Pancreas (tissue), 10 donors: Measurements from ENCODE around the gene OST4. TPM values are rescaled to one million over a fixed set of nuclear protein-coding genes. Genes with fewer than 3 reads are reported as not detected.
A peak's percentile ranks its signal among the peaks of the same experiment; 100 is the strongest.

Source experiments
- ATAC-seq, 4 donors: fragments of 200-7000 bp; cut with Tn5 transposase; one replicate each; pipeline versions ENCODE4 v1.8.0 to v1.9.1; 2020; ENCODE audit warnings: mild to moderate bottlenecking in 4 of 4, moderate library complexity in 4 of 4
- DNase-seq, 6 donors: peaks; one replicate each; pipeline ENCODE4 v3.0.0-alpha.2; 2020
- FAIRE-seq: peaks from 2 replicates; lab custom pipeline; 2012; peaks lifted over from hg19 to GRCh38; lab: Jason Lieb, UNC
- H3K27ac ChIP-seq, 4 donors: fragments of 200-600 bp; sonication (generic); 1 replicate in 3 of 4; 2 replicates in 1 of 4; pipeline versions ENCODE4 v1.5.0 to v1.8.0; 2020
- H3K27me3 ChIP-seq, 4 donors: fragments of 200-600 bp; one replicate each; pipeline ENCODE4 v1.8.0; 2021
- H3K36me3 ChIP-seq, 3 donors: fragments of 200-600 bp; sonication (generic) in 1 of 3; one replicate each; pipeline versions ENCODE4 v1.5.0 to v1.8.0; 2020 to 2021
- H3K4me1 ChIP-seq, 3 donors: fragments of 200-600 bp; one replicate each; pipeline ENCODE4 v1.8.0; 2021
- H3K4me3 ChIP-seq, 4 donors: fragments of 200-600 bp; sonication (generic) in 2 of 4; one replicate each; pipeline versions ENCODE4 v1.5.0 to v1.8.0; 2020 to 2021
- H3K9me3 ChIP-seq, 4 donors: fragments of 200-600 bp; one replicate each; pipeline ENCODE4 v1.8.0; 2021
- WGBS, 2 donors: extraction: QIAGEN DNeasy Blood & Tissue Kit; methylation state at CpG; one replicate each; pipeline ENCODE4 v1.1.7; 2013; 5-methylcytosine and 5-hydroxymethylcytosine counted together
- intact Hi-C, 3 donors: fragments of 100-400 bp; cut with DNase I; formaldehyde crosslinking; loops; one replicate each; pipeline versions ENCODE4 v1.11.1 to v1.14.2; 2022
- polyA plus RNA-seq, 2 donors: library from polyadenylated mRNA; stranded (reverse); fragments of 200-250 nt; gene quantifications; one replicate each; pipeline ENCODE4 v1.2.3, GENCODE V29; 2013
- total RNA-seq, 6 donors: library from RNA; stranded (reverse); fragmentation: NEBNext Ultra II Directional in 4 of 6; extraction: Animal tissue kit (Norgen Biotek cat#: 25700) in 4 of 6; gene quantifications; one replicate each; pipeline versions ENCODE4 v1.2.1 to v1.2.4, GENCODE V29; 2021 to 2023
- TF ChIP-seq, protein P1 (sequence below), 4 donors: fragments of 200-600 bp; sonication (generic) in 3 of 4; IDR thresholded peaks; one replicate each; pipeline versions ENCODE4 v1.5.0 to v1.8.0; 2021; ENCODE audit warnings: antibody characterized with exemption in 4 of 4
- donor health status: healthy with polysubstance abuse.
- donor health status: DM: no; HTN: no; CAD: no; lungs with moderate emphysema.
- donor health status: DM: no; HTN: no; CAD: no.
- donor health status: control.
- donor health status: control.
- donor health status: Bipolar disorder and iron deficiency.
- donor health status: DM: yes; HTN: yes; CAD: no.
- donor health status: DM: no; HTN: no; CAD: no.
- donor health status: DM: no; HTN: no; CAD: no.
- donor health status: DM: yes; HTN: yes; CAD: no.

The OST4 gene
- total and polyA plus RNA-seq, 8 donors, result 76.6 to 188 (median 120) TPM

DNA sequence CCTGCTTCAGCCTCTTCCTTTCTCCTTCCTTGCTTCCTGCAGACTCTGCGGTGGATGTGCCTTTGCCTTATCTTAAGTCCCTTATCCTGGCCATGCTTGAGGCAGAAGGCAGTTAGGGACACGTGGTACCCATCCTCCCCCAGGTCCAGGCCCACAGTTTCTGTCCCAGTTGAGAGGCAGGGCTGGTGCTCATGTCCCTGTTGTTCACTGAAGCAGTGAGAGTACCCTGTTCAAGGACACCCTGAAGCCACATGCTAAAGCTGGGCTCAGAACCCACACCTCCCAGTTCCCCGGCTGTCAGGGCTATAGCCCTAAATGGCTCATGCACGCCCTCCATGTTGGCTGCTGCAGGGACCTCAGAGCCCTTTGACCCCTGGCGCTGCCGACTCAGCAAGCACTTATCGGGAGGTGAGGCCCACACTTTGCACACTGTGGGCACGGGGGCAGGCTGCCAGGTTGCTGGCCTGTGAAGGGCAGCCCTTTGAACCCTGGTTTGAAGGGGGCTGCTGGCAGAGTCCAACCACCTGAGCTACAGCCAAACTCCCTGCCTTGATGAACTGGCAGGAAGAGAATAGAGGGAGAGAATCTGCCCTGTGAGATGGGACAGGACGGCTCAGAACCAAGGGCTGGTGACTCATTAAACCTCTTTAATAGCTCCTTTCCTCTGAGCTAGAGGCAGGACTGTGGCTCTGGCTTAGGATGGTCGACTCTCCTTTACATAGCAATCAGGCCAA is 21.4 kb upstream of the OST4 start:
- H3K36me3 ChIP-seq, result no peaks in the 10 kb centered on the region
- TF ChIP-seq, protein P1, sequence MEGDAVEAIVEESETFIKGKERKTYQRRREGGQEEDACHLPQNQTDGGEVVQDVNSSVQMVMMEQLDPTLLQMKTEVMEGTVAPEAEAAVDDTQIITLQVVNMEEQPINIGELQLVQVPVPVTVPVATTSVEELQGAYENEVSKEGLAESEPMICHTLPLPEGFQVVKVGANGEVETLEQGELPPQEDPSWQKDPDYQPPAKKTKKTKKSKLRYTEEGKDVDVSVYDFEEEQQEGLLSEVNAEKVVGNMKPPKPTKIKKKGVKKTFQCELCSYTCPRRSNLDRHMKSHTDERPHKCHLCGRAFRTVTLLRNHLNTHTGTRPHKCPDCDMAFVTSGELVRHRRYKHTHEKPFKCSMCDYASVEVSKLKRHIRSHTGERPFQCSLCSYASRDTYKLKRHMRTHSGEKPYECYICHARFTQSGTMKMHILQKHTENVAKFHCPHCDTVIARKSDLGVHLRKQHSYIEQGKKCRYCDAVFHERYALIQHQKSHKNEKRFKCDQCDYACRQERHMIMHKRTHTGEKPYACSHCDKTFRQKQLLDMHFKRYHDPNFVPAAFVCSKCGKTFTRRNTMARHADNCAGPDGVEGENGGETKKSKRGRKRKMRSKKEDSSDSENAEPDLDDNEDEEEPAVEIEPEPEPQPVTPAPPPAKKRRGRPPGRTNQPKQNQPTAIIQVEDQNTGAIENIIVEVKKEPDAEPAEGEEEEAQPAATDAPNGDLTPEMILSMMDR (IDR thresholded peaks at IDR 0.05), result no peak
- 44 to 55% methylated on average over 10 of the region's 10 CpGs for WGBS, 2 donors
- H3K27me3 ChIP-seq, result no peaks in the 10 kb centered on the region
- intact Hi-C loops, result loop anchor here in 1 of 3 donors (10.0 kb wide), 1 partner anchor 102 kb away; no protein-coding TSS in a partner anchor
- H3K27ac ChIP-seq, result no peak overlapping the region
- no peak overlapping the region for H3K4me3 ChIP-seq
- FAIRE-seq (no peak), DNase-seq (peak in 1 of 6 donors; percentile 70), ATAC-seq (no peak)
- H3K9me3 ChIP-seq, result no peaks in the 10 kb centered on the region
- H3K4me1 ChIP-seq, result peaks cover 0 to 10% (median 8%) of the 10 kb centered on the region in 3 donors

DNA sequence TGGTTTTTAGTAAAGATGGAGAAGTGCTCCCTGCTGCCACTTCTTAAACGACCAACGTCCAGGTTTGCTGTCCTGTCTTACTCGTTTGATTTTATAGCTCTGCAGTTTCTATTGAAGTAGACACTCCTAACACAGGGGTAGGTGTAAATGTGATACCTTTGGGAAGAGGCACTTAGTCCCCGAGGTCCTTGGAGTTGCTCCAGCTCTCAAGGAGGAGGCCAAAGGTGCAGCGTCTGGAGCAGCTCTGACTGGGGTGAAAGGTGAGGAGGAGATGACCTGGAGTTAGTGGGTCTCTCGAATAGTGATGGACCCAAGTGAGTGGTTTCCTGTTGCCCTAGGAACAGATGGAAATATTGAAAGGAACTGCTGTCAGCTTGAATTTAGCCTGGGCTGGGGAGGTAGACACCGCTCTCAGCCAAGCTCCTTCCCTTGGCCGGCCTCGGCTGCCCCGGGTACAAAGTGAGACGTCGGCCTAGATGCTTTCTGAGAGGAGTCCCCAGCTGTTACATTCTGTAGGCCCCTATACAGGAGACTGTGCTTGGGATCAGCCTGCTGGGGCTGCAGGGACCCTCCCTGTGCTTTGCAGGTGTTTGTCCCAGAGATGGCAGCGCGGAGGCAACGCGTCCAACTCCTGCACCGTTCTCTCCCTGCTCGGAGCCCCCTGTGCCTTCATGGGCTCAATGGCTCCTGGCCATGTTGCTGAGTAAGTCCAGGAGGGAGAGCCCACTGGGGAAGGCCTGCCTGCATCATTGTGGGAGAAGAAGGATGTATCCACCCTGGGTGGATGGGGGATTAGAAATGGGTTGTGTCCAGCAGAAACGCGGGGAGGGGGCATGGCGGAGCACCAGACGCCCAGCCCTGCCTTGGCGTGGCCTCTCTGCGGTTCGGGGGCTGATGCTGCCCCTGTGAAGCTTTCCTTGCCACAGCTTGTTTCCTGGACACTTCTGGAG is 20.6 kb upstream of the OST4 start:
- TF ChIP-seq, protein P1 (IDR thresholded peaks at IDR 0.05), result no peak
- intact Hi-C loops, result loop anchor here in 1 of 3 donors (10.0 kb wide), 1 partner anchor 103 kb away; no protein-coding TSS in a partner anchor
- 80 to 88% methylated on average over 25 of the region's 25 CpGs for WGBS, 2 donors
- ATAC-seq (no peak), DNase-seq (peak in 1 of 6 donors; percentile 55), FAIRE-seq (no peak)
- Histone ChIP-seq H3K27me3 (no peaks in the 10 kb centered on the region), H3K9me3 (no peaks in the 10 kb centered on the region), H3K36me3 (no peaks in the 10 kb centered on the region), H3K27ac (no peak overlapping the region), H3K4me3 (no peak overlapping the region), H3K4me1 (peaks cover 0 to 15% (median 8%) of the 10 kb centered on the region in 3 donors)

GRCh38 chr2:27089111-27089954 is 17.9 kb upstream of the OST4 start:
- no peak for FAIRE-seq

DNA sequence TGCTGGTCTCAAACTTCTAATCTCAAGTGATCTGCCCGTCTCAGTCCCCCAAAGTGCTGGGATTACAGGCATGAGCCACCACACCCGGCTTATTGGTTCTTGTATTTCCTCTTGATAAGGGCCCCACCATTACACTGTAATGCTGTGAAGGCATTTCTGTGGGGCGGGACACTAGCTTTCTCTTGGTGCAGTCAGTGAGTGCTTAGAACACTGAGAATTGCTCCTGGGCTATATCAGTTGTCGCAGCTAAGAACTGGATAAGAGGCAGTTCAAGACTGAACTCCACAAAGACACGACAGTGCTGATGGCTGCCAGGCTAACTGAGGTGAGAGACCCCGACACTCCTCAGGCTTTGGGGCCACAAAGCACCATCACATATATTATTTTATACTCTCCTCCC is 17.2 kb upstream of the OST4 start:
- Histone ChIP-seq H3K36me3 (no peaks in the 10 kb centered on the region), H3K27ac (no peak overlapping the region), H3K27me3 (no peaks in the 10 kb centered on the region), H3K9me3 (no peaks in the 10 kb centered on the region), H3K4me3 (no peak overlapping the region), H3K4me1 (peaks cover 0 to 10% (median 0%) of the 10 kb centered on the region in 3 donors)
- FAIRE-seq, result no peak
- intact Hi-C loops, result loop anchor here in 1 of 3 donors (10.0 kb wide), 1 partner anchor 124 kb away; no protein-coding TSS in a partner anchor
- TF ChIP-seq, protein P1 (IDR thresholded peaks at IDR 0.05), result no peak
- ATAC-seq, result no peak
- WGBS, 2 donors, result 89 to 93% methylated on average over 6 of the region's 6 CpGs
- peak in 1 of 6 donors; percentile 2 for DNase-seq

More at GRCh38 chr2:27089111-27089954, 17.9 kb upstream of the OST4 start:
- TF ChIP-seq, protein P1 (IDR thresholded peaks at IDR 0.05), result no peak
- Histone ChIP-seq H3K4me1 (peaks cover 0 to 10% (median 0%) of the 10 kb centered on the region in 3 donors), H3K4me3 (no peak overlapping the region), H3K27me3 (no peaks in the 10 kb centered on the region), H3K9me3 (no peaks in the 10 kb centered on the region), H3K36me3 (no peaks in the 10 kb centered on the region), H3K27ac (no peak overlapping the region)
- ATAC-seq (no peak), DNase-seq (peak in 2 of 6 donors; percentile 4 to 42)
- 85 to 92% methylated on average over 14 of the region's 14 CpGs for WGBS, 2 donors
- intact Hi-C loops, result loop anchor here in 1 of 3 donors (10.0 kb wide), 1 partner anchor 125 kb away; no protein-coding TSS in a partner anchor
